Left ventricle myocardium inferior (tissue), 1 donor: ENCODE measurements around the gene PLCH1. TPM values are rescaled to one million over a fixed set of nuclear protein-coding genes. Genes with fewer than 3 reads are reported as not detected.

Source experiments
- DNase-seq: peaks from one replicate; pipeline ENCODE4 v3.0.0-alpha.2; 2020
- H3K27ac ChIP-seq: fragments of 200-600 bp; replicated peaks from 2 replicates; pipeline ENCODE4 v1.8.0; 2021
- H3K27me3 ChIP-seq: fragments of 200-600 bp; 2 replicates; pipeline ENCODE4 v1.8.0; 2021; ENCODE audit warnings: low read depth
- H3K36me3 ChIP-seq: fragments of 200-600 bp; 2 replicates; pipeline ENCODE4 v1.8.0; 2021
- H3K4me1 ChIP-seq: fragments of 200-600 bp; 2 replicates; pipeline ENCODE4 v1.8.0; 2021
- H3K4me3 ChIP-seq: fragments of 200-600 bp; 2 replicates; pipeline ENCODE4 v1.8.0; 2021; ENCODE audit warnings: mild to moderate bottlenecking, moderate library complexity
- H3K9me3 ChIP-seq: fragments of 200-600 bp; replicated peaks from 2 replicates; pipeline ENCODE4 v1.8.0; 2021
- CTCF ChIP-seq: fragments of 200-600 bp; IDR thresholded peaks from 2 replicates; pipeline ENCODE4 v1.8.0; 2021; ENCODE audit warnings: antibody characterized with exemption, mild to moderate bottlenecking, borderline replicate concordance
- intact Hi-C: fragments of 100-400 bp; cut with micrococcal nuclease; formaldehyde crosslinking; loops from one replicate; pipeline ENCODE4 v1.11.0; 2022
- total RNA-seq: library from RNA; stranded (reverse); fragmentation: NEBNext Ultra II Directional; extraction: Animal tissue kit (Norgen Biotek cat#: 25700); gene quantifications from one replicate; pipeline ENCODE4 v1.2.1, GENCODE V29; 2021
- donor health status: DM: no; HTN: yes; CAD: no; lungs with severe emphysema.

The PLCH1 gene
- total RNA-seq, 1 donor from 2014 or later = 0.85 TPM

GRCh38 chr3:155604126-155604525 lies 140.7 kb downstream of the PLCH1 start:
- Histone ChIP-seq H3K4me1 (no peaks in the 10 kb centered on the region), H3K36me3 (no peaks in the 10 kb centered on the region), H3K27me3 (no peaks in the 10 kb centered on the region), H3K9me3 (peaks cover 10% of the 10 kb centered on the region), H3K4me3 (no peak overlapping the region), H3K27ac (no peak overlapping the region)
- no peak for DNase-seq
- intact Hi-C loops = no loop called here
- TF ChIP-seq CTCF = no peak

GRCh38 chr3:155603302-155603701 lies 141.6 kb downstream of the PLCH1 start:
- Histone ChIP-seq H3K4me1 (no peaks in the 10 kb centered on the region), H3K9me3 (peaks cover 4% of the 10 kb centered on the region), H3K27ac (no peak overlapping the region), H3K27me3 (no peaks in the 10 kb centered on the region), H3K4me3 (no peak overlapping the region), H3K36me3 (no peaks in the 10 kb centered on the region)
- TF ChIP-seq CTCF = no peak
- intact Hi-C loops = no loop called here
- DNase-seq = no peak

GRCh38 chr3:155602307-155602706 lies 142.6 kb downstream of the PLCH1 start:
- no peaks in the 10 kb centered on the region for H3K9me3 ChIP-seq
- H3K4me3 ChIP-seq = no peak overlapping the region
- H3K36me3 ChIP-seq = no peaks in the 10 kb centered on the region
- no peaks in the 10 kb centered on the region for H3K4me1 ChIP-seq
- no peak overlapping the region for H3K27ac ChIP-seq
- DNase-seq = no peak
- intact Hi-C loops = no loop called here
- TF ChIP-seq CTCF = no peak
- no peaks in the 10 kb centered on the region for H3K27me3 ChIP-seq

- H3K27ac ChIP-seq = no peak overlapping the region
These were observed 146.2 kb downstream of the PLCH1 start for GRCh38 chr3:155598671-155599070.

GRCh38 chr3:155596615-155597014 lies 148.3 kb downstream of the PLCH1 start:
- no peak for TF ChIP-seq CTCF

More at GRCh38 chr3:155598671-155599070, 146.2 kb downstream of the PLCH1 start:
- Histone ChIP-seq H3K27me3 (no peaks in the 10 kb centered on the region), H3K9me3 (no peaks in the 10 kb centered on the region), H3K4me3 (no peak overlapping the region), H3K36me3 (no peaks in the 10 kb centered on the region), H3K4me1 (no peaks in the 10 kb centered on the region)
- no peak for DNase-seq
- no peak for TF ChIP-seq CTCF
- intact Hi-C loops = no loop called here

GRCh38 chr3:155595371-155595770 lies 149.5 kb downstream of the PLCH1 start:
- no peak for TF ChIP-seq CTCF
- intact Hi-C loops = no loop called here
- H3K9me3 ChIP-seq = no peaks in the 10 kb centered on the region
- H3K4me3 ChIP-seq = no peak overlapping the region
- no peaks in the 10 kb centered on the region for H3K27me3 ChIP-seq
- no peaks in the 10 kb centered on the region for H3K4me1 ChIP-seq
- DNase-seq = no peak
- no peak overlapping the region for H3K27ac ChIP-seq
- H3K36me3 ChIP-seq = no peaks in the 10 kb centered on the region

More at GRCh38 chr3:155596615-155597014, 148.3 kb downstream of the PLCH1 start:
- Histone ChIP-seq H3K4me1 (no peaks in the 10 kb centered on the region), H3K36me3 (no peaks in the 10 kb centered on the region), H3K4me3 (no peak overlapping the region), H3K27ac (no peak overlapping the region), H3K27me3 (no peaks in the 10 kb centered on the region), H3K9me3 (no peaks in the 10 kb centered on the region)
- intact Hi-C loops = no loop called here
- no peak for DNase-seq
